T-cell (primary cell): ENCODE measurements around the gene EFNB1. TPM values are rescaled to one million over a fixed set of nuclear protein-coding genes. Genes with fewer than 3 reads are reported as not detected.
"Not testable (repeated sequence)": the region's sequence is repeated elsewhere in the genome, so short reads cannot be mapped to it uniquely, and the experiment has no call there.

Experiments
- ATAC-seq, 4 experiments: fragments of 200-7000 bp in 3 of 4; fragments of 150-1000 bp in 1 of 4; cut with Tn5 transposase; replicated peaks in 1 of 4; 1 replicate in 3 of 4; 2 replicates in 1 of 4; pipeline ENCODE4 v1.10.0; 2021; ENCODE audit warnings: moderate library complexity in 3 of 4, mild to moderate bottlenecking in 2 of 4, moderate number of reproducible peaks in 1 of 4
- CTCF ChIA-PET, 2 donors: fragments of 300-600 bp; sonication (Branson Sonifier 250); formaldehyde crosslinking; loops; one replicate each; lab custom pipeline; 2022; ENCODE audit warnings: antibody characterized with exemption in 2 of 2; lab: Charles Lee
- POLR2A ChIA-PET, 2 donors: fragments of 300-600 bp; sonication (Branson Sonifier 250); formaldehyde crosslinking; loops; one replicate each; lab custom pipeline; 2022; ENCODE audit warnings: antibody characterized with exemption in 2 of 2; lab: Charles Lee
- DNase-seq, 35 experiments: peaks; one replicate each; pipeline versions ENCODE4 v3.0.0 to v3.0.0-alpha.2; 2013 to 2023
- H3K27ac ChIP-seq: one replicate; pipeline ENCODE4 v1.5.1; 2013; ENCODE audit warnings: low read length
- H3K27me3 ChIP-seq, 2 experiments: replicated peaks in 1 of 2; 1 replicate in 1 of 2; 2 replicates in 1 of 2; pipeline versions ENCODE4 v1.6.1 to v1.7.0; 2013; ENCODE audit warnings: low read length in 1 of 2, mixed read lengths in 1 of 2; ENCODE audit not compliant: control insufficient read depth in 2 of 2, insufficient read depth in 2 of 2; ENCODE audit errors: extremely low read depth in 1 of 2
- H3K36me3 ChIP-seq, 2 donors: 1 replicate in 1 of 2; 2 replicates in 1 of 2; pipeline versions ENCODE4 v1.6.1 to v1.7.0; 2013; ENCODE audit warnings: low read length in 1 of 2; ENCODE audit not compliant: control insufficient read depth in 2 of 2, insufficient read depth in 1 of 2; ENCODE audit errors: extremely low read depth in 1 of 2
- H3K4me1 ChIP-seq, 2 experiments: 1 replicate in 1 of 2; 2 replicates in 1 of 2; pipeline versions ENCODE4 v1.6.1 to v1.7.0; 2013; ENCODE audit warnings: low read length in 2 of 2, mixed read lengths in 1 of 2; ENCODE audit not compliant: insufficient read depth in 2 of 2, control insufficient read depth in 1 of 2; ENCODE audit errors: extremely low read depth in 1 of 2
- H3K4me3 ChIP-seq, 2 donors: 1 replicate in 1 of 2; 2 replicates in 1 of 2; pipeline versions ENCODE4 v1.5.1 to v1.7.0; 2013; ENCODE audit warnings: mild to moderate bottlenecking in 2 of 2, low read length in 1 of 2, moderate library complexity in 1 of 2; ENCODE audit not compliant: control insufficient read depth in 1 of 2; ENCODE audit errors: extremely low read depth in 1 of 2
- H3K9me3 ChIP-seq: 2 replicates; pipeline ENCODE4 v1.7.0; 2013
- H3K27ac Mint-ChIP-seq, 2 donors: one replicate each; pipeline ENCODE4 v1.8.0; 2020 to 2021; ENCODE audit warnings: mild to moderate bottlenecking in 2 of 2, mixed read lengths in 2 of 2
- H3K27me3 Mint-ChIP-seq, 2 donors: one replicate each; pipeline ENCODE4 v1.8.0; 2021 to 2022; ENCODE audit warnings: mixed read lengths in 2 of 2
- H3K36me3 Mint-ChIP-seq: one replicate; pipeline ENCODE4 v1.8.0; 2021; ENCODE audit warnings: mixed read lengths
- H3K4me1 Mint-ChIP-seq, 3 donors: one replicate each; pipeline ENCODE4 v1.8.0; 2020 to 2022; ENCODE audit warnings: mixed read lengths in 3 of 3, mild to moderate bottlenecking in 1 of 3
- H3K4me3 Mint-ChIP-seq, 3 donors: one replicate each; pipeline ENCODE4 v1.8.0; 2020 to 2022; ENCODE audit warnings: mild to moderate bottlenecking in 3 of 3, mixed read lengths in 3 of 3, moderate library complexity in 3 of 3
- H3K9me3 Mint-ChIP-seq, 3 donors: one replicate each; pipeline ENCODE4 v1.8.0; 2020 to 2022; ENCODE audit warnings: mixed read lengths in 3 of 3
- WGBS: methylation state at CpG from one replicate; pipeline ENCODE4 v1.1.5; 2013; ENCODE audit warnings: missing lambda C conversion rate; ENCODE audit not compliant: insufficient coverage; 5-methylcytosine and 5-hydroxymethylcytosine counted together
- total RNA-seq, 35 experiments: library from RNA in 6 of 35; stranded (reverse) in 6 of 35; fragments of 120-200 nt in 1 of 35; gene quantifications; one replicate each; pipeline versions ENCODE4 v1.2.1 to v1.2.4 and lab custom pipeline; 2013 to 2026

Gene EFNB1
- total RNA-seq, result 1 to 10 TPM; 3.9 to 7.8 (median 7.4) TPM
- 3.7 TPM for total RNA-seq (2013)
- total RNA-seq (lab: John Stamatoyannopoulos, UW), result 5.6 to 20.7 (median 9.5) reads per million in 29 experiments

GRCh38 chrX:68828740-68829581 lies at the start of gene EFNB1:
Gene EFNB1 (plus strand): TSS chrX:68829021. CDS start chrX:68829777, 756 bp downstream.
- POLR2A ChIA-PET, result interaction anchor here (0.5 to 1.3 kb wide), 4 partner anchors 66 to 1305 kb away, joined by 3 to 6 read pairs (median 3); partner anchors contain the start of gene PJA1 (in 1 of the 2)
- H3K27me3 Mint-ChIP-seq, result no peaks in the 10 kb centered on the region
- peaks cover 0 to 7% of the 10 kb centered on the region in 2 experiments for H3K27me3 ChIP-seq
- ATAC-seq (peak; percentile 89 to 94 (median 92)), DNase-seq (peak; percentile 62 to 90 (median 81))
- H3K36me3 Mint-ChIP-seq, result no peaks in the 10 kb centered on the region
- WGBS, result under 1% methylated on average over 56 of the region's 82 CpGs
- peaks cover 0 to 32% of the 10 kb centered on the region in 2 experiments for H3K4me1 ChIP-seq
- no peaks in the 10 kb centered on the region for H3K9me3 Mint-ChIP-seq
- CTCF ChIA-PET, result interaction anchor here (0.6 to 2.8 kb wide), 18 partner anchors 8 to 1304 kb away, joined by 3 to 43 read pairs (median 4); partner anchors contain the start of genes IGBP1 (in 1 of the 2) and PJA1 (in 1 of the 2)
- peak within 1 kb of the TSS; percentile 75 to 79 for H3K4me3 ChIP-seq
- H3K9me3 ChIP-seq, result no peaks in the 10 kb centered on the region
- H3K27ac Mint-ChIP-seq, result peak within 1 kb of the TSS; percentile 76 to 87
- H3K4me1 Mint-ChIP-seq, result peaks cover 20 to 27% (median 21%) of the 10 kb centered on the region in 3 donors
- H3K4me3 Mint-ChIP-seq, result peak within 1 kb of the TSS; percentile 86 to 93 (median 87)
- H3K27ac ChIP-seq, result no peak within 1 kb of the TSS
- no peaks in the 10 kb centered on the region for H3K36me3 ChIP-seq

- H3K4me3 Mint-ChIP-seq, ATAC-seq, H3K27ac ChIP-seq, H3K4me1 Mint-ChIP-seq, H3K27ac Mint-ChIP-seq, DNase-seq, H3K27me3 ChIP-seq, H3K4me1 ChIP-seq, H3K36me3 ChIP-seq, CTCF ChIA-PET, H3K9me3 Mint-ChIP-seq, H3K9me3 ChIP-seq, H3K4me3 ChIP-seq, POLR2A ChIA-PET, H3K36me3 Mint-ChIP-seq: not testable (repeated sequence)
- WGBS, result no CpG with 5 or more reads among the region's 4 CpGs
- peaks cover 5 to 14% of the 10 kb centered on the region in 2 donors for H3K27me3 Mint-ChIP-seq
These were observed 47.5 kb upstream of the EFNB1 start for GRCh38 chrX:68781295-68781694.

DNA sequence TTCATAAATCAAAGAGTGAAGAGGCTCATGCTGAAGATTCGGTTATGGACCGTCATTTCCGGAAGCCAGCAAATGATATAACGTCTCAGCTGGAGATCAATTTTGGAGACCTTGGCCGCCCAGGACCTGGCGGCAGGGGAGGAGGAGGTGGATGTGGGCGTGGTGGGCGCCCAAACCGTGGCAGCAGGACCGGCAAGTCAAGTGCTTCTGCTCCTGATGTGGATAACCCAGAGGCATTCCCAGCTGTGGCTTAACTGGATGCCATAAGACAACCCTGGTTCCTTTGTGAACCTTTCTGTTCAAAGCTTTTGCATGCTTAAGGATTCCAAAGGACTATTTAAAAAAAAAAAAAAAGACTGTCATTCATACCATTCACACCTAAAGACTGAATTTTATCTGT lies 44.0 kb upstream of the EFNB1 start:
- no peak for DNase-seq
- ATAC-seq, result no peak
- Histone ChIP-seq H3K4me1 (no peaks in the 10 kb centered on the region), H3K27ac (no peak overlapping the region), H3K36me3 (no peaks in the 10 kb centered on the region), H3K27me3 (no peaks in the 10 kb centered on the region), H3K4me3 (no peak overlapping the region), H3K9me3 (no peaks in the 10 kb centered on the region)
- CTCF ChIA-PET, result interaction anchor here in 1 of 2 donors (0.6 kb wide), 1 partner anchor 438 kb away, joined by 3 read pairs; no protein-coding TSS in a partner anchor
- 100% methylated on average over 3 of the region's 10 CpGs for WGBS
- H3K27me3 Mint-ChIP-seq, result peaks cover 0 to 15% of the 10 kb centered on the region in 2 donors
- H3K27ac Mint-ChIP-seq, result no peak overlapping the region
- H3K36me3 Mint-ChIP-seq, result no peaks in the 10 kb centered on the region
- POLR2A ChIA-PET, result no interaction called here
- H3K4me1 Mint-ChIP-seq, result no peaks in the 10 kb centered on the region
- H3K9me3 Mint-ChIP-seq, result no peaks in the 10 kb centered on the region
- no peak overlapping the region for H3K4me3 Mint-ChIP-seq

DNA sequence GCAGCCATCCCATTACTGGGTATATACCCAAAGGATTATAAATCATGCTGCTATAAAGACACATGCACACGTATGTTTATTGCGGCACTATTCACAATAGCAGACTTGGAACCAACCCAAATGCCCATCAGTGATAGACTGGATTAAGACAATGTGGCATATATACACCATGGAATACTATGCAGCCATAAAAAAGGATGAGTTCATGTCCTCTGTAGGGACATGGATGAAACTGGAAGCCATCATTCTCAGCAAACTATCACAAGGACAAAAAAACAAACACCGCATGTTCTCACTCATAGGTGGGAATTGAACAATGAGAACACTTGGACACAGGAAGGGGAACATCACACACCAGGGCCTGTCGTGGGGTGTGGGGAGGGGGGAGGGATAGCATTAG lies 42.2 kb upstream of the EFNB1 start:
- WGBS, result no CpG with 5 or more reads among the region's 4 CpGs
- DNase-seq, H3K9me3 Mint-ChIP-seq, H3K36me3 Mint-ChIP-seq, H3K36me3 ChIP-seq, H3K27me3 ChIP-seq, CTCF ChIA-PET, POLR2A ChIA-PET, ATAC-seq, H3K27ac Mint-ChIP-seq, H3K27ac ChIP-seq, H3K4me3 Mint-ChIP-seq, H3K9me3 ChIP-seq, H3K4me3 ChIP-seq, H3K4me1 ChIP-seq, H3K4me1 Mint-ChIP-seq: not testable (repeated sequence)
- H3K27me3 Mint-ChIP-seq, result peaks cover 0 to 11% of the 10 kb centered on the region in 2 donors

- H3K4me3 ChIP-seq, result no peak overlapping the region
- Mint-ChIP-seq H3K9me3 (no peaks in the 10 kb centered on the region), H3K4me3 (no peak overlapping the region), H3K36me3 (no peaks in the 10 kb centered on the region), H3K4me1 (peaks cover 0 to 9% (median 0%) of the 10 kb centered on the region in 3 donors), H3K27me3 (peaks cover 0 to 22% of the 10 kb centered on the region in 2 donors), H3K27ac (no peak overlapping the region)
- ChIA-PET POLR2A (no interaction called here), CTCF (no interaction called here)
- H3K27me3 ChIP-seq, result no peaks in the 10 kb centered on the region
- H3K27ac ChIP-seq, result no peak overlapping the region
- ATAC-seq (no peak), DNase-seq (no peak)
- H3K4me1 ChIP-seq, result no peaks in the 10 kb centered on the region
- no peaks in the 10 kb centered on the region for H3K36me3 ChIP-seq
- WGBS, result no CpG with 5 or more reads among the region's 3 CpGs
- no peaks in the 10 kb centered on the region for H3K9me3 ChIP-seq
These were observed 38.9 kb upstream of the EFNB1 start for GRCh38 chrX:68789966-68790365.

GRCh38 chrX:68792083-68792482 lies 36.7 kb upstream of the EFNB1 start:
- no peak overlapping the region for H3K4me3 Mint-ChIP-seq
- Histone ChIP-seq H3K4me3 (no peak overlapping the region), H3K27ac (no peak overlapping the region), H3K27me3 (no peaks in the 10 kb centered on the region), H3K9me3 (no peaks in the 10 kb centered on the region), H3K4me1 (no peaks in the 10 kb centered on the region), H3K36me3 (no peaks in the 10 kb centered on the region)
- peak in 1 of 4 experiments; percentile 54 for ATAC-seq
- H3K4me1 Mint-ChIP-seq, result peaks cover 0 to 9% (median 0%) of the 10 kb centered on the region in 3 donors
- H3K27me3 Mint-ChIP-seq, result peaks cover 0 to 33% of the 10 kb centered on the region in 2 donors
- POLR2A ChIA-PET, result no interaction called here
- DNase-seq, result no peak
- CTCF ChIA-PET, result no interaction called here
- H3K9me3 Mint-ChIP-seq, result no peaks in the 10 kb centered on the region
- no CpG with 5 or more reads among the region's 1 CpG for WGBS
- peak overlapping the region in 1 of 2 donors; percentile 66 for H3K27ac Mint-ChIP-seq
- no peaks in the 10 kb centered on the region for H3K36me3 Mint-ChIP-seq
